Measurements from ENCODE around the gene IL17REL.

Gene IL17REL

GRCh38 chr22:49955581-49956417, 56.8 kb downstream of the IL17REL start:
- Mint-ChIP-seq H3K27ac (peak overlapping the region in 1 of 3 experiments; percentile 34), H3K36me3 (ENCODE audit: low read depth) (no peaks in the 10 kb centered on the region), H3K4me1 (peaks cover 15% of the 10 kb centered on the region), H3K4me3 (no peak overlapping the region), H3K9me3 (no peaks in the 10 kb centered on the region), H3K27me3 (ENCODE audit: low read depth) (peaks cover 4% of the 10 kb centered on the region)
- TF ChIP-seq, protein P1, sequence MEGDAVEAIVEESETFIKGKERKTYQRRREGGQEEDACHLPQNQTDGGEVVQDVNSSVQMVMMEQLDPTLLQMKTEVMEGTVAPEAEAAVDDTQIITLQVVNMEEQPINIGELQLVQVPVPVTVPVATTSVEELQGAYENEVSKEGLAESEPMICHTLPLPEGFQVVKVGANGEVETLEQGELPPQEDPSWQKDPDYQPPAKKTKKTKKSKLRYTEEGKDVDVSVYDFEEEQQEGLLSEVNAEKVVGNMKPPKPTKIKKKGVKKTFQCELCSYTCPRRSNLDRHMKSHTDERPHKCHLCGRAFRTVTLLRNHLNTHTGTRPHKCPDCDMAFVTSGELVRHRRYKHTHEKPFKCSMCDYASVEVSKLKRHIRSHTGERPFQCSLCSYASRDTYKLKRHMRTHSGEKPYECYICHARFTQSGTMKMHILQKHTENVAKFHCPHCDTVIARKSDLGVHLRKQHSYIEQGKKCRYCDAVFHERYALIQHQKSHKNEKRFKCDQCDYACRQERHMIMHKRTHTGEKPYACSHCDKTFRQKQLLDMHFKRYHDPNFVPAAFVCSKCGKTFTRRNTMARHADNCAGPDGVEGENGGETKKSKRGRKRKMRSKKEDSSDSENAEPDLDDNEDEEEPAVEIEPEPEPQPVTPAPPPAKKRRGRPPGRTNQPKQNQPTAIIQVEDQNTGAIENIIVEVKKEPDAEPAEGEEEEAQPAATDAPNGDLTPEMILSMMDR (IDR thresholded peaks at IDR 0.05; ENCODE audit: unreplicated experiment in 3 of 3) = no peak

DNA sequence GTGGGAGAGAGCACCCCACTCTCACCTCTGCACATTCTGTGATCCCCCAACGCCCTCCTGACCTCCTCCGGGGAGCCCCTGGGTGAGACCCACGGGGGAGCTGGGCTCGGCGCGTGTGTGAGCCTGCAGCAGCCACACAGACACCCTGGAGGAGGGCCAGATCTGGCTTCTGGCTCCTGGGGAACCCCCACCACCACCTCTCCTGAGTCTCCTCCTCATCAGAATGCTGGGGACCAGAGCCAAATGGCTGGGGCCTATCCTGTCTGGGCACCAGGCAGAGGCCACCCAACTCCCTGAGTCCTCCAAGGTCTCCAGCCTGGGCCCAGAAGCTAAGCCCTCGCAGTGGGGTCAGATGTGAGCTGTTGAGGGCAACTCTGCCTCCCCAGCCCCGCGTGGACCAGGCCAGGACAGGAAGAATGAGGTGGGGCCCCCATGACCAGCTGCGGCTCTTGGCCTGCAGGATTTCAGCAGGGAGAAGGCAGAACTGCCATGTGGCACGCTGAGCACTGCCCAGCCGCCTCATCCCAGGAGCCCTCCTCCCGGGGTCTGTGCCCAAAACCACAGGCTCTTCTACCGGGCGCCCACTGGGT, 57.5 kb downstream of the IL17REL start:
- Mint-ChIP-seq H3K4me3 (peak overlapping the region in 1 of 3 experiments; percentile 23), H3K27ac (peak overlapping the region in 2 of 3 experiments; percentile 34 to 58), H3K36me3 (ENCODE audit: low read depth) (no peaks in the 10 kb centered on the region), H3K9me3 (no peaks in the 10 kb centered on the region), H3K27me3 (ENCODE audit: low read depth) (peaks cover 4% of the 10 kb centered on the region), H3K4me1 (peaks cover 15% of the 10 kb centered on the region)
- TF ChIP-seq, protein P1 (IDR thresholded peaks at IDR 0.05; ENCODE audit: unreplicated experiment in 3 of 3) = no peak

GRCh38 chr22:49954354-49954753, 58.2 kb downstream of the IL17REL start:
- Mint-ChIP-seq H3K27me3 (ENCODE audit: low read depth) (peaks cover 4% of the 10 kb centered on the region), H3K27ac (peak overlapping the region in 1 of 3 experiments; percentile 34), H3K4me3 (no peak overlapping the region), H3K9me3 (no peaks in the 10 kb centered on the region), H3K36me3 (ENCODE audit: low read depth) (no peaks in the 10 kb centered on the region), H3K4me1 (peaks cover 15% of the 10 kb centered on the region)
- TF ChIP-seq, protein P1 (IDR thresholded peaks at IDR 0.05; ENCODE audit: unreplicated experiment in 3 of 3) = no peak

DNA sequence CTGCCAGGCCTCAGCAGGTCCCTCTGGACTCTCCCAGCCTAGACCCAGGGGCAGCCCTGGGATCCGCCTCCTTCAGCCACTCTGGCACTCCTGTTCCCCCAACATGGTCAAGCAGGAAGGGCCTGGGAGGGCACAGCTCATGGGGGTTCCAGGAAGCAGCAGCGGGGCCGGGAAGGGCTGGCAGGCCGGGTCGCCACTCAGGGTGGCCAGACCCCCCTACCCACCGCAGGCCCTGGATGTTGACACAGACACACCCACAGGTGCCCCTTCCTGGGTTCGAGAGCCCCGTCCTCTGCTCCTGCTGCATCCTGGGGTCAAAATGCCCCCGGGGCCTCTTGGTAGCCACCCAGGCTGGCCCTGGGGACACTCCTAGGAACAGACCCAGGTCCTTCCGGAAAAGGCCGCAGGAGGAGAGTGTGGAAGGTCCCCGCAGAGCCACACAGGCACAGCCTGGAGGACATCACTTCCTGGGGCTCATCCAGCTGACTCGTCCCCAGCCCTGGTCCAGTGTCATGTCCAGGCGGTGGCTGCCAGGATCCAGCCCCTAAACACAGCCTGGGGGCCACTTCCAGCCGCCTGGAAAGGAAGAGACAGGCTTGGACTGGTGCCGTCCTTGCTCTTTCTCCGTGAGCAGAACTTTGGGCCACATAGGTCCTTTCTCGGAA, 58.8 kb downstream of the IL17REL start:
- peaks cover 15% of the 10 kb centered on the region for H3K4me1 Mint-ChIP-seq
- peaks cover 4% of the 10 kb centered on the region for H3K27me3 Mint-ChIP-seq (ENCODE audit: low read depth)
- H3K4me3 Mint-ChIP-seq = no peak overlapping the region
- H3K36me3 Mint-ChIP-seq (ENCODE audit: low read depth) = no peaks in the 10 kb centered on the region
- H3K9me3 Mint-ChIP-seq = no peaks in the 10 kb centered on the region
- H3K27ac Mint-ChIP-seq = no peak overlapping the region
- TF ChIP-seq, protein P1 (IDR thresholded peaks at IDR 0.05; ENCODE audit: unreplicated experiment in 3 of 3) = no peak

- Mint-ChIP-seq H3K9me3 (no peaks in the 10 kb centered on the region), H3K4me1 (peaks cover 15% of the 10 kb centered on the region), H3K36me3 (ENCODE audit: low read depth) (no peaks in the 10 kb centered on the region), H3K27me3 (ENCODE audit: low read depth) (peaks cover 4% of the 10 kb centered on the region), H3K27ac (no peak overlapping the region), H3K4me3 (no peak overlapping the region)
- TF ChIP-seq, protein P1 (IDR thresholded peaks at IDR 0.05; ENCODE audit: unreplicated experiment in 3 of 3) = no peak
Measured at GRCh38 chr22:49953027-49953679, 59.4 kb downstream of the IL17REL start.
